GM19324 (cell line): Measurements from ENCODE around the gene CDH3.

Experiments used
- ATAC-seq: cut with Tn5 transposase; IDR thresholded peaks from one replicate; pipeline ENCODE4 v1.9.1; 2021; ENCODE audit warnings: mild to moderate bottlenecking, moderate library complexity; ENCODE audit not compliant: unreplicated experiment, low FRiP score

CDH3 gene

GRCh38 chr16:68646953-68647659 lies 2.0 kb downstream of the CDH3 start:
- ATAC-seq: no peak

GRCh38 chr16:68651136-68651535 lies 6.0 kb downstream of the CDH3 start:
- ATAC-seq: no peak

GRCh38 chr16:68652659-68653058 lies 7.5 kb downstream of the CDH3 start:
- no peak for ATAC-seq

GRCh38 chr16:68655806-68656205 lies 10.7 kb downstream of the CDH3 start:
- ATAC-seq: no peak

GRCh38 chr16:68656751-68657150 lies 11.6 kb downstream of the CDH3 start:
- ATAC-seq: no peak

- ATAC-seq: no peak
These were observed 13.3 kb downstream of the CDH3 start for GRCh38 chr16:68658341-68658973.

GRCh38 chr16:68658974-68659360 lies 13.9 kb downstream of the CDH3 start:
- ATAC-seq: no peak

- no peak for ATAC-seq
These were observed 14.6 kb downstream of the CDH3 start for GRCh38 chr16:68659412-68660358.

- ATAC-seq: no peak
These were observed 15.3 kb downstream of the CDH3 start for GRCh38 chr16:68660359-68660795.

- no peak for ATAC-seq
These were observed 16.9 kb downstream of the CDH3 start for GRCh38 chr16:68662035-68662434.

- no peak for ATAC-seq
These were observed 19.2 kb downstream of the CDH3 start for GRCh38 chr16:68664297-68664696.

- ATAC-seq: no peak
These were observed 20.4 kb downstream of the CDH3 start for GRCh38 chr16:68665501-68665900.

- ATAC-seq: no peak
These were observed 23.2 kb downstream of the CDH3 start for GRCh38 chr16:68668266-68668665.

- ATAC-seq: no peak
These were observed 31.2 kb downstream of the CDH3 start for GRCh38 chr16:68676113-68676860.

- no peak for ATAC-seq
These were observed 35.9 kb downstream of the CDH3 start for GRCh38 chr16:68681038-68681437.

GRCh38 chr16:68685685-68686478 lies 40.8 kb downstream of the CDH3 start:
- no peak for ATAC-seq

GRCh38 chr16:68686905-68687304 lies 41.8 kb downstream of the CDH3 start:
- no peak for ATAC-seq

GRCh38 chr16:68689921-68690320 lies 44.8 kb downstream of the CDH3 start:
- no peak for ATAC-seq

GRCh38 chr16:68695575-68695974 lies 50.5 kb downstream of the CDH3 start:
- ATAC-seq: no peak

GRCh38 chr16:68696514-68696913 lies 51.4 kb downstream of the CDH3 start:
- no peak for ATAC-seq
